ENCODE data around the gene FNTB.

GRCh38 chr14:64945431-64946178 is 41.1 kb upstream of the FNTB start:
- TF ChIP-seq CTCF (conservative IDR thresholded peaks at IDR 0.05) (no peak), ZFX (IDR thresholded peaks at IDR 0.05) (no peak)
